ENCODE measurements around the gene MAMDC2.

MAMDC2 gene

GRCh38 chr9:70261131-70261870, 217.7 kb downstream of the MAMDC2 start:
- no peak for TF ChIP-seq ZNF274 (IDR thresholded peaks at IDR 0.05; ENCODE audit: low read depth, low read length)
- H3K4me3 ChIP-seq (ENCODE audit: low read length), result no peak overlapping the region

DNA sequence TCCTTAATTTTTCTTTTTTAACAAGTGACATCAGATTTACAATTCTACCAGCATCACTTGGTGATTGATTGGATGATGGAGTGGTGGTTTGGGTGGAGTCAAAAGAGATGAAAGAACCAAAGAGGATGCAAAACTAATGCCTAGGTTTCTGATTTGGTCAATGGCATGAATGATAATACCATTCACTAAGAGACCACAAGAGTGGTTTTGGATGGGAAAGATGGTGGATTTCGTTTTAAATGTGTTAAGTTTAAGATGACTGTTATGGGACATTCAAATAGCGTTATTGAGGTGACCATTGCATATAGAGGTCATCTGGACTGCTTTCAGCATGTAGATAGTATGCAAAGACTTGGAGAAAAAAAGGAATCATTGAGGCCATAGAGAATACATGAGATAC, 218.7 kb downstream of the MAMDC2 start:
- H3K4me3 ChIP-seq (ENCODE audit: low read length), result no peak overlapping the region
- no peak for TF ChIP-seq ZNF274 (IDR thresholded peaks at IDR 0.05; ENCODE audit: low read depth, low read length)

GRCh38 chr9:70262948-70263347, 219.3 kb downstream of the MAMDC2 start:
- H3K4me3 ChIP-seq (ENCODE audit: low read length), result no peak overlapping the region
- no peak for TF ChIP-seq ZNF274 (IDR thresholded peaks at IDR 0.05; ENCODE audit: low read depth, low read length)

GRCh38 chr9:70263421-70263820, 219.8 kb downstream of the MAMDC2 start:
- TF ChIP-seq ZNF274 (IDR thresholded peaks at IDR 0.05; ENCODE audit: low read depth, low read length), result no peak
- no peak overlapping the region for H3K4me3 ChIP-seq (ENCODE audit: low read length)
